ENCODE data around the gene BANF2. TPM values are rescaled to one million over a fixed set of nuclear protein-coding genes. Genes with fewer than 3 reads are reported as not detected.
"Not testable (repeated sequence)": the region's sequence is repeated elsewhere in the genome, so short reads cannot be mapped to it uniquely, and the experiment has no call there.

BANF2 gene
- total and polyA plus RNA-seq, 4 donors: not detected

DNA sequence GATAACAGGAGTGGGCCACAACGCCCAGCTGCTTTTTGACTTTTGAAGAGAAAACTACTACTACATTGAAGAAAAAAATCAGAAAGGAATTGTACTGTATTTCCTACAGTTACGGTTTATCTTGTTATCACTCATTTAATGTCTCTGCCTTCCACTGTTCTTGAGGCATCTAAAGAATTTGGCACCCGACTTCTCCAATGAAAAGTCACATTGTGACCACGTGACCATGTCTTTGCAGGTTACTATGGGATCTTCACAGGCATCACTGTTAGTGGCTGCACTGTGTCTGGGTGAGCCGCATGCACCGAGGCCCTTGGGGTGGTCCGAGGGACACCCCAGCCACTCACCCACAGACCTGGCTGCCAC is 44.5 kb upstream of the BANF2 start:
- Histone ChIP-seq H3K36me3 (ENCODE audit: control insufficient read depth in 1 of 2, insufficient read depth in 2 of 2, low read length in 1 of 2) (peaks cover 3 to 4% of the 10 kb centered on the region in 2 donors), H3K9me3 (ENCODE audit: control insufficient read depth, low read length) (no peaks in the 10 kb centered on the region), H3K27me3 (ENCODE audit: control insufficient read depth in 1 of 2, insufficient read depth in 2 of 2, low read length in 1 of 2) (no peaks in the 10 kb centered on the region), H3K27ac (ENCODE audit: low read depth in 1 of 2, low read length in 2 of 2) (no peak overlapping the region), H3K4me3 (ENCODE audit: low read length in 2 of 2) (no peak overlapping the region), H3K4me1 (ENCODE audit: control insufficient read depth in 1 of 2, insufficient read depth in 2 of 2, low read length in 2 of 2) (peaks cover 0 to 2% of the 10 kb centered on the region in 2 donors)
- intact Hi-C loops (cut with DNase I): loop anchor here in 1 of 2 donors (10.0 kb wide), 1 partner anchor 240 kb away; no protein-coding TSS in a partner anchor
- DNase-seq (peak in 1 of 2 donors; percentile 28), ATAC-seq (ENCODE audit: low FRiP score) (no peak)
- WGBS, 2 donors: 53 to 64% methylated on average over 7 of the region's 7 CpGs

DNA sequence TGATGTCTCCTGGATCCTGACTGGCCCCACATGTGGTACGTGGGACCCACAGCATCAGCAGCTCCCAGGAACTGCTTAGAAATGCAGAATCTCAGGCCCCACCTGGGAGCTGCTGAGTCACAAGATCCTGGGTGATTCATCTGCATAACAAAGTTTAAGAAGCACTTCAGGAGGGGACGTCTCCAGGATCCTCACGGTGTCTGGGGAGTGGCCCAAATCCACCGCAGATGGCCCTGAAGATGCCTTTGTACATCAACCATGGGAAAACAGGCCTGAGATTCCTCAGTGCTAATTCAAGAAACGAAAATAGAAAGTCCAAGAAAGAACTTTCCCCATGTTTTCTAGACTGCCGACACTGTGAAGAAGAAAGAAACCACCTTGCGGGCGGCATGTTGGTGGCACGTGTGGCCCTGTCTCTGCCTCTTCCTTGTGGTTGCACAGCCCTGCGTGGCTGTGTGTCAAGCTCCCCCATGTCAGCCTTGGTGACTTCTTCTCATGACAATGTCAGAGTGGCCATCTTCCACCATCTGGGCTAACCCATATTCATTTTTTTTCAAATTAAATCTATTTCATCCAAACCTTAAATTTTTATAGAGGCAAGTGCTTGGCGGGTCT is 43.8 kb upstream of the BANF2 start:
- H3K36me3 ChIP-seq (ENCODE audit: control insufficient read depth in 1 of 2, insufficient read depth in 2 of 2, low read length in 1 of 2): peaks cover 2 to 4% of the 10 kb centered on the region in 2 donors
- ATAC-seq (ENCODE audit: low FRiP score) (no peak), DNase-seq (peak in 1 of 2 donors; percentile 53)
- H3K27me3 ChIP-seq (ENCODE audit: control insufficient read depth in 1 of 2, insufficient read depth in 2 of 2, low read length in 1 of 2): no peaks in the 10 kb centered on the region
- no peaks in the 10 kb centered on the region for H3K9me3 ChIP-seq (ENCODE audit: control insufficient read depth, low read length)
- H3K27ac ChIP-seq (ENCODE audit: low read depth in 1 of 2, low read length in 2 of 2): no peak overlapping the region
- peaks cover 0 to 5% of the 10 kb centered on the region in 2 donors for H3K4me1 ChIP-seq (ENCODE audit: control insufficient read depth in 1 of 2, insufficient read depth in 2 of 2, low read length in 2 of 2)
- WGBS, 2 donors: 72 to 77% methylated on average over 11 of the region's 11 CpGs
- intact Hi-C loops (cut with DNase I): loop anchor here in 1 of 2 donors (10.0 kb wide), 1 partner anchor 239 kb away; no protein-coding TSS in a partner anchor
- no peak overlapping the region for H3K4me3 ChIP-seq (ENCODE audit: low read length in 2 of 2)

DNA sequence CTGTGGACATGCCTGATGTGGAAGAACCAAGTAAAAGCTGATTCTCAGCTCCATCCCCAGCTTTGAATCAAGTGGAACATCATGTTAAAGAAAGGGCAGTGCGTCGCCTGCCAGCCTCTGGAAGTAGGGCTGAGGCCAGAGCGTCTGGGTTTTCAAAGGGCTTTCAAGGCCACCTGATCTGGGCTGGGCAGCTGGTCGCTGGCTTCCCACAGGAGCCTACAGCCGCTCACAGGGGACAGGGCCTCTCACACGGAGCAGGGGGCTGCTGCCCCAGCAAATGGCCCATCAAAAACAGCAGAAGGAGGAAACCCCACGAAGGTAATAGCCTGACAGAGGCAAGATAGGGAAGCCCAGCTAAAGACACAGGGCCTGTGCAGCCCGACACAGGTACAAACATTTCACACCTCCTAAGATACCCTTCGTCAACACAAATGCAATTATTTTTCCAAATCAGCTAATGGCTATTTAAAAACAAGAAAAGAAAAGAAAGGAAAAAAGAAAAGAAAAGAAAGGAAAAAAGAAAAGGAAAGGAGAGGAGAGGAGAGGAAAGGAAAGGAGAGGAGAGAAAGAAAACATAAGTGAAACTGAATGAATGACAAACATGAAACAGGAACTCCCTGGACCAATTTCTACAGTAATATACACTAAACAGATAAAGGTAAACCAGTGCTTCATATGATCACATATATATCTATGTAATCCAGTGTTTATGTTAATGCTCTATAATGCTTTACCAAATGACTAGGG is 42.5 kb upstream of the BANF2 start:
- Histone ChIP-seq H3K27me3 (ENCODE audit: control insufficient read depth in 1 of 2, insufficient read depth in 2 of 2, low read length in 1 of 2) (no peaks in the 10 kb centered on the region), H3K4me3 (ENCODE audit: low read length in 2 of 2) (no peak overlapping the region), H3K9me3 (ENCODE audit: control insufficient read depth, low read length) (no peaks in the 10 kb centered on the region), H3K36me3 (ENCODE audit: control insufficient read depth in 1 of 2, insufficient read depth in 2 of 2, low read length in 1 of 2) (peaks cover 2 to 4% of the 10 kb centered on the region in 2 donors), H3K4me1 (ENCODE audit: control insufficient read depth in 1 of 2, insufficient read depth in 2 of 2, low read length in 2 of 2) (peaks cover 0 to 10% of the 10 kb centered on the region in 2 donors), H3K27ac (ENCODE audit: low read depth in 1 of 2, low read length in 2 of 2) (no peak overlapping the region)
- DNase-seq: peak in 1 of 2 donors; percentile 70
- WGBS, 2 donors: 36 to 40% methylated on average over 9 of the region's 9 CpGs
- intact Hi-C loops (cut with DNase I): loop anchor here in 1 of 2 donors (10.0 kb wide), 1 partner anchor 238 kb away; no protein-coding TSS in a partner anchor
- ATAC-seq (ENCODE audit: low FRiP score): no peak

DNA sequence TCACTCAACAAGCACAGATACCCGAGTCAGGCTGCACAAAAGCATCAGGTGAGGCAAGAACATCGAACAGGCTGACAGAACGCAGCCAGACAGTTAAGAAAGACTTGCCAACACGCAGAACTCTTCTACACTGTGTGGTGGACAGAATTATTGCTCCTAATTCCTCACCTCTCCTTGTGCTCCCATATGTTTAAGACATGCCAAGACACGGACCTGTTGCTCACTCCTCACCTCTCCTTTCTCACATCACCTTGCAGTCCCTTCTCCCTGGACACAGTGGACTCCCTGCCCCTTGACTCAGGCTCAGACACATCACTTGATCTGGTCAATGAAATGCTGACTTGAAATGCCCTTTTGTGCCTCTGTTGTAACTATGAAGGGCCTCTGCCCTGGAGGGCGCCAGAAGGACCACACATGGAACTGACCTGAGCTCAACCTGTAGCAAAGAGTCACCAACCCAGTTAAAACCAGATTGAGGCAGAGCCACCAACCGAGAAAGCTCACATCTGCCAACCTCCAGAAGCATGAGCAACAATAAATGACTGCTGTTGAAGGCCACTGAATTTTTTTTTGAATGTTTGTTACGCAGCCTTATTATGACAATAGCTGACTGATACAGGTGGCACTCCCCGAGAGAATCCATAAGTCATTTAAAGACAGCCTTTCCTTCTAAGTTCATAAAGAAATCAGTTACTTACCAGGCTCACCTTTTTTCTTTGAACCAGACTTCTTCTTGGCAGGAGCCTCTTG is 41.7 kb upstream of the BANF2 start:
- Histone ChIP-seq H3K36me3 (ENCODE audit: control insufficient read depth in 1 of 2, insufficient read depth in 2 of 2, low read length in 1 of 2) (peaks cover 2 to 4% of the 10 kb centered on the region in 2 donors), H3K4me3 (ENCODE audit: low read length in 2 of 2) (no peak overlapping the region), H3K27ac (ENCODE audit: low read depth in 1 of 2, low read length in 2 of 2) (no peak overlapping the region), H3K9me3 (ENCODE audit: control insufficient read depth, low read length) (no peaks in the 10 kb centered on the region), H3K27me3 (ENCODE audit: control insufficient read depth in 1 of 2, insufficient read depth in 2 of 2, low read length in 1 of 2) (no peaks in the 10 kb centered on the region), H3K4me1 (ENCODE audit: control insufficient read depth in 1 of 2, insufficient read depth in 2 of 2, low read length in 2 of 2) (peaks cover 0 to 10% of the 10 kb centered on the region in 2 donors)
- DNase-seq (peak in 1 of 2 donors; percentile 63), ATAC-seq (ENCODE audit: low FRiP score) (no peak)
- intact Hi-C loops (cut with DNase I): loop anchor here in 1 of 2 donors (10.0 kb wide), 1 partner anchor 237 kb away; no protein-coding TSS in a partner anchor
- 89 to 90% methylated on average over 9 of the region's 9 CpGs for WGBS, 2 donors

DNA sequence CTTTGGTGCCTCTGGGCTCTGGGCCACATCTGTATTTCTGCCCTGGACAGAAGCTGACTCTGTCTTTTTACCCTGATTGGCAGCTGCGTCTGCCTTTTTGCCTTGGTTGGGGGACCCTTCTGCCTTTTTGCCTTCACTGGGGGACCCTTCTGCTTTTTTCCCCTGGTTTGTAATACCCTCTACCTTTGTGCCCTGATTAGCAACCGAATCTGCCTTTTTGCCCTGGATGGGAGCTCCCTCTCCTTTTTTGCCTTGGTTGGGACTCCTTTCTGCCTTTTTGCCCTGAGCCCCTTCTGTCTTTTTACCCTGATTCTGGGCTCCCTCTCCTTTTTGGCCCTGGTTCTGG is 41.1 kb upstream of the BANF2 start:
- intact Hi-C loops (cut with DNase I): loop anchor here in 1 of 2 donors (10.0 kb wide), 1 partner anchor 236 kb away; no protein-coding TSS in a partner anchor
- no peak for DNase-seq

DNA sequence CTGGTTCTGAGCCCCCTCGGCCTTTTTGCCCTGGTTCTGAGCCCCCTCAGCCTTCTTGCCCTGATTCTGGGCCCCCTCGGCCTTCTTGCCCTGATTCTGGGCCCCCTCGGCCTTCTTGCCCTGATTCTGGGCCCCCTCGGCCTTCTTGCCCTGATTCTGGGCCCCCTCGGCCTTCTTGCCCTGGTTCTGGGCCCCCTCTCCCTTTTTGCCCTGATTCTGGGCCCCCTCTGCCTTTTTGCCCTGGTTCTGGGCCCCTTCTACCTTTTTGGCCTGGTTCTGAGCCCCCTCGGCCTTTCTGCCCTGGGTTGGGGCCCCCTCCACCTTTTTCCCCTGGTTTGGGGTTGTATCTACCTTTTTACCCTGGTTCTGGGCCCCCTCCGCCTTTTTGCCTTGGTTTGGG is 40.4 kb upstream of the BANF2 start:
- not testable (repeated sequence) for H3K27ac ChIP-seq (ENCODE audit: low read depth in 1 of 2, low read length in 2 of 2); H3K9me3 ChIP-seq (ENCODE audit: control insufficient read depth, low read length); H3K27me3 ChIP-seq (ENCODE audit: control insufficient read depth in 1 of 2, insufficient read depth in 2 of 2, low read length in 1 of 2); H3K4me1 ChIP-seq (ENCODE audit: control insufficient read depth in 1 of 2, insufficient read depth in 2 of 2, low read length in 2 of 2); H3K36me3 ChIP-seq (ENCODE audit: control insufficient read depth in 1 of 2, insufficient read depth in 2 of 2, low read length in 1 of 2); ATAC-seq (ENCODE audit: low FRiP score); H3K4me3 ChIP-seq (ENCODE audit: low read length in 2 of 2)
- DNase-seq: peak in 1 of 2 donors; percentile 27
- WGBS, 2 donors: 94 to 98% methylated on average over 6 to 7 of the region's 7 CpGs
- intact Hi-C loops (cut with DNase I): loop anchor here in 1 of 2 donors (10.0 kb wide), 1 partner anchor 235 kb away; no protein-coding TSS in a partner anchor

More for the DNA sequence above, 41.1 kb upstream of the BANF2 start:
- 88 to 91% methylated on average over 2 of the region's 2 CpGs for WGBS, 2 donors
- ATAC-seq (ENCODE audit: low FRiP score): no peak
- H3K4me3 ChIP-seq (ENCODE audit: low read length in 2 of 2): no peak overlapping the region
- H3K27ac ChIP-seq (ENCODE audit: low read depth in 1 of 2, low read length in 2 of 2): no peak overlapping the region
- no peaks in the 10 kb centered on the region for H3K9me3 ChIP-seq (ENCODE audit: control insufficient read depth, low read length)
- H3K36me3 ChIP-seq (ENCODE audit: control insufficient read depth in 1 of 2, insufficient read depth in 2 of 2, low read length in 1 of 2): peaks cover 2 to 4% of the 10 kb centered on the region in 2 donors
- H3K27me3 ChIP-seq (ENCODE audit: control insufficient read depth in 1 of 2, insufficient read depth in 2 of 2, low read length in 1 of 2): no peaks in the 10 kb centered on the region
- H3K4me1 ChIP-seq (ENCODE audit: control insufficient read depth in 1 of 2, insufficient read depth in 2 of 2, low read length in 2 of 2): peaks cover 0 to 10% of the 10 kb centered on the region in 2 donors

DNA sequence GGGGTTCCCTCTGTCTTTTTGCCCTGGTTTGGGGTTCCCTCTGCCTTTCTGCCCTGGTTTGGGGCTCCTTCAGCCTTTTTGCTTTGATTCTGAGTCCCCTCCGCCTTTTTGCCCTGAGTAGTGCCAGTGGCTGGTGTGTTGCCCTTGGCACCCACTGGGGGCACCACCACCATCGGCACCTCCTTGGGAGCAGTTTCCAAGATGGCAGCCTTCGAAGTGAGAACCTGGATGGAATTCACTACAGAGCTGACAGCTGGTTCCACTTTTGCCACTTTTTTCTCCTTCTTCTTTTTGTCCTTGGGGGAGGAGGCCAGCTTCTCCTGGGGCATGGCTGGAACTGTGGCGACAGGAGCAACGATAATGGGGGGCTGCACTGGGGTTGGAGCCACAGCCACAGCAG is 40.0 kb upstream of the BANF2 start:
- Histone ChIP-seq H3K27me3 (ENCODE audit: control insufficient read depth in 1 of 2, insufficient read depth in 2 of 2, low read length in 1 of 2) (no peaks in the 10 kb centered on the region), H3K4me1 (ENCODE audit: control insufficient read depth in 1 of 2, insufficient read depth in 2 of 2, low read length in 2 of 2) (peaks cover 0 to 10% of the 10 kb centered on the region in 2 donors), H3K4me3 (ENCODE audit: low read length in 2 of 2) (no peak overlapping the region), H3K36me3 (ENCODE audit: control insufficient read depth in 1 of 2, insufficient read depth in 2 of 2, low read length in 1 of 2) (peaks cover 2 to 4% of the 10 kb centered on the region in 2 donors), H3K27ac (ENCODE audit: low read depth in 1 of 2, low read length in 2 of 2) (no peak overlapping the region), H3K9me3 (ENCODE audit: control insufficient read depth, low read length) (no peaks in the 10 kb centered on the region)
- WGBS, 2 donors: 80 to 88% methylated on average over 5 of the region's 5 CpGs
- DNase-seq: peak in 1 of 2 donors; percentile 56
- no peak for ATAC-seq (ENCODE audit: low FRiP score)
- intact Hi-C loops (cut with DNase I): loop anchor here in 1 of 2 donors (10.0 kb wide), 1 partner anchor 235 kb away; no protein-coding TSS in a partner anchor

DNA sequence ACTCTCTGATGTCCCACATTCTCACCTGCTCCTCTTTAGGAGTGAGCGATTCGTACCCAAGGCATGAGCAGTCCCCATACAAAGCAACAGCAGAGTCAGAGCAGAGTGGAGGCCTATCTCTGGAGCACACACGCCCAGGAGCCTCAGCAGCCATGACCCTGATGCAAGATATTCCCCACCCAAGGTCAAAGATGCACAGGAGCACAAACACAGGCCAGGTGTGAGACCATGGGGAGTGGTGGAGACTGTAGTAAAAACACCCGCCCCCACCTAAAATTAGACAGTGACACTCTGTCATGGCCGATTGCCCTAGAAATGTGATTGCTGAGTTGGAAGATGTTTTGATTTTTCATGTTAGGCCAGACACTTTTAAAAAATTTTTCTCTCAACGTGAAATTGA is 39.1 kb upstream of the BANF2 start:
- Histone ChIP-seq H3K36me3 (ENCODE audit: control insufficient read depth in 1 of 2, insufficient read depth in 2 of 2, low read length in 1 of 2) (peaks cover 2 to 4% of the 10 kb centered on the region in 2 donors), H3K27ac (ENCODE audit: low read depth in 1 of 2, low read length in 2 of 2) (peak overlapping the region in 1 of 2 donors; percentile 42), H3K4me1 (ENCODE audit: control insufficient read depth in 1 of 2, insufficient read depth in 2 of 2, low read length in 2 of 2) (peaks cover 0 to 10% of the 10 kb centered on the region in 2 donors), H3K9me3 (ENCODE audit: control insufficient read depth, low read length) (no peaks in the 10 kb centered on the region), H3K27me3 (ENCODE audit: control insufficient read depth in 1 of 2, insufficient read depth in 2 of 2, low read length in 1 of 2) (no peaks in the 10 kb centered on the region), H3K4me3 (ENCODE audit: low read length in 2 of 2) (no peak overlapping the region)
- 39% methylated on average over 6 of the region's 6 CpGs for WGBS, 2 donors
- DNase-seq (peak in 1 of 2 donors; percentile 57), ATAC-seq (ENCODE audit: low FRiP score) (no peak)
- intact Hi-C loops (cut with DNase I): no loop called here
